AG04450 (cell line): ENCODE results near the gene CHAF1A. TPM values are rescaled to one million over a fixed set of nuclear protein-coding genes. Genes with fewer than 3 reads are reported as not detected.

Experiments used
- CTCF ChIA-PET: fragments of 300-600, 350-600 bp; formaldehyde crosslinking; extraction: SDS; loops from one replicate; lab custom pipeline; 2022; ENCODE audit warnings: antibody characterized with exemption, inconsistent platforms; lab: Charles Lee
- POLR2A ChIA-PET: fragments of 350-600 bp; formaldehyde crosslinking; extraction: SDS; loops from one replicate; lab custom pipeline; 2021; ENCODE audit warnings: antibody characterized with exemption, inconsistent platforms; lab: Yijun Ruan, JAX
- DNase-seq: peaks from one replicate; pipeline ENCODE4 v3.0.0-alpha.2; 2011; ENCODE audit warnings: low read depth, low spot score
- H3K27ac ChIP-seq: one replicate; pipeline ENCODE4 v1.5.1; 2012; ENCODE audit warnings: low read depth, low read length, control low read depth
- H3K27me3 ChIP-seq: one replicate; pipeline ENCODE4 v1.6.0; 2012; ENCODE audit warnings: low read length; ENCODE audit not compliant: control insufficient read depth, insufficient read depth
- H3K4me3 ChIP-seq: 2 replicates; pipeline ENCODE4 v1.5.1; 2011; ENCODE audit warnings: mild to moderate bottlenecking, low read depth, low read length, control low read depth
- H3K9me3 ChIP-seq: 2 replicates; pipeline ENCODE4 v1.5.1; 2012; ENCODE audit warnings: low read length; ENCODE audit not compliant: control insufficient read depth, insufficient read depth
- polyA plus RNA-seq: library from polyadenylated mRNA; depleted of rRNA; stranded (reverse); fragments of >200 nt; gene quantifications from 2 replicates; pipeline ENCODE4 v1.2.3, GENCODE V29; 2011
- TF ChIP-seq, protein P1 (sequence below): IDR thresholded peaks from 2 replicates; pipeline ENCODE4 v1.5.1; 2011; ENCODE audit warnings: low read depth, low read length, control low read depth, inconsistent platforms

Gene CHAF1A
- polyA plus RNA-seq, 1 experiment, result 5.0 TPM

DNA sequence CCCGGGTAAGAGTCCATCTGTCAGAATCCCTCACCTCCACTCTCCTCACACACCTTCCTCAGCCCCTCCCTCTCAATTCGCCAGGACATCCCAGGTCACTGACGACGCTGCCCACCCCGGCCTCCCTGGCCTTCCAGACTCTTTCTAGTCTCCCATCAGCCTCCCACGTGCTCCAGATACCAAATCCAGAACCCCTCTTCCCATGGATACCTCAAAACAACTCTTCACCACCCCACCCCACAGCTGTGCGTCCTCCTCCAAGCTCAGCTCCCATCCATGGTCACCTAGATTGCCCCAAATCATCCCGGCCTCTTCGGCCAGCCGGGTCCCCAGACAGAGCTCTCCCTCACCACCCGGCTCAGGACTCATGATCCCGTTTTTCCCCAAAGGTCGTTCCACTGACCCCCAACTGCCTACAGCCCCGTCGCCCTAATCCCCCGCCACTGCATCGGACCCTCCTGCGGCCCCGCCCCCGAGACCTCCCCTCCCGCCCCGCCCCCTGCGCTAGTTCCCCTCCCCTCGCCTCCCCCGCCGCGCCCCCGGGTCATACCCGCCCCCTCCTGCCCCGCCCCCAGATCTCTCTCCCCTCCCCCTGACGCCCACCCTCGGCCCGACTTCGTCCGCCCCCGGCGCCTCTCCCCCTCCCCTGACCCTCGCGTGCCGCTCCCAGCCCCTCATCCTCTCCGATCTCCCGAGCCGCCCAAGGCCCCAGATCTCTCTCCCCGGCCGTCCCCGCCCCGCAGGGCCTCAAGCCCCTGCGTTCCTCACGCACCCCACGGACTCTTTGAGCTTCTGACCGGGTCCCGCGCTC, 54.6 kb downstream of the CHAF1A start:
- Histone ChIP-seq H3K27me3 (no peaks in the 10 kb centered on the region), H3K9me3 (no peaks in the 10 kb centered on the region; the same call in 1 of the 2 replicates), H3K27ac (peak overlapping the region; percentile 94), H3K4me3 (peak overlapping the region; percentile 84)
- ChIA-PET CTCF (interaction anchor here (0.5 to 1.5 kb wide), 4 partner anchors 18 to 179 kb away, joined by 3 to 6 read pairs (median 4); partner anchors contain the start of gene CHAF1A), POLR2A (interaction anchor here (0.8 to 3.5 kb wide), 8 partner anchors 12 to 153 kb away, joined by 3 to 23 read pairs (median 3); partner anchors contain the start of genes CHAF1A, FSD1 and HDGFL2)
- TF ChIP-seq, protein P1, sequence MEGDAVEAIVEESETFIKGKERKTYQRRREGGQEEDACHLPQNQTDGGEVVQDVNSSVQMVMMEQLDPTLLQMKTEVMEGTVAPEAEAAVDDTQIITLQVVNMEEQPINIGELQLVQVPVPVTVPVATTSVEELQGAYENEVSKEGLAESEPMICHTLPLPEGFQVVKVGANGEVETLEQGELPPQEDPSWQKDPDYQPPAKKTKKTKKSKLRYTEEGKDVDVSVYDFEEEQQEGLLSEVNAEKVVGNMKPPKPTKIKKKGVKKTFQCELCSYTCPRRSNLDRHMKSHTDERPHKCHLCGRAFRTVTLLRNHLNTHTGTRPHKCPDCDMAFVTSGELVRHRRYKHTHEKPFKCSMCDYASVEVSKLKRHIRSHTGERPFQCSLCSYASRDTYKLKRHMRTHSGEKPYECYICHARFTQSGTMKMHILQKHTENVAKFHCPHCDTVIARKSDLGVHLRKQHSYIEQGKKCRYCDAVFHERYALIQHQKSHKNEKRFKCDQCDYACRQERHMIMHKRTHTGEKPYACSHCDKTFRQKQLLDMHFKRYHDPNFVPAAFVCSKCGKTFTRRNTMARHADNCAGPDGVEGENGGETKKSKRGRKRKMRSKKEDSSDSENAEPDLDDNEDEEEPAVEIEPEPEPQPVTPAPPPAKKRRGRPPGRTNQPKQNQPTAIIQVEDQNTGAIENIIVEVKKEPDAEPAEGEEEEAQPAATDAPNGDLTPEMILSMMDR, result no peak
- no peak for DNase-seq

DNA sequence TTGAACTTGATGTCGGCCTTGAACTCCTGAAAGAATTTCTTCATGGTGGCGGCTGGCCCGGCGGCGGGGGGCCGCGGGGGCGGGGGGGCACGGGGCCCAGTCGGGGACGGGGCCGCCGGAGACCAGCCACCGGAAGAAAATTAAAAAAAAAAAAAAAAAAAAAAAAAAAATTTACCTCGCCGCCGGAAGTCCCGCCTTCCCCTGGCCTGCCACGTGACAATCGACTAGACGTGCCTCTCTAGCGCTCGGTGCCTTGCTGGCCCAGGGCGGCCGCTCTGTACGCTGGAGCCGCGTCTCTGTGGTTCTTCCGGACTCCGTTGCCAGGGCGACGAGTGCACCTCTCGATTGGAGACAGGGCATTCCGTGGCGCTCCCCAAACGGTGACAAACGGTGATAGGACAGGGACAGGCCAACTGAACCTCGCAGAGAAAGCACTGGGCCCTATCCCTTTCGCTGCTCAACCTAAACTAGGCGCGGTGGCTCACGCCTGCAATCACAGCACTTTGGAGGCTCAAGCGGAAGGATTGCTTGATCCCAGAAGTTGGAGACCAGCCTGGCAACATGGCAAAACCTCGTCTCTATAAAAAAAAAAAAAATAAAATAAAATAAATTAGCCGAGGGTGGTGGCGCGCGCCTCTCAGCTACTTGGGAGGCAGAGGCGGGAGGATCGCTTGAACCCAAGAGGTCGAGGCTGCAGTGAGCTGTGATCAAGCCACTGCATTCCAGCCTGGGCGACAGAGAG, 55.4 kb downstream of the CHAF1A start, which contains the start of gene UBXN6:
Gene UBXN6, minus strand, starts transcription at position 141 of the 742 bp plus-strand sequence. Its CDS starts 97 bp downstream, at position 44.
- Histone ChIP-seq H3K9me3 (no peaks in the 10 kb centered on the region; the same call in 1 of the 2 replicates), H3K27me3 (no peaks in the 10 kb centered on the region), H3K4me3 (peak within 1 kb of the TSS; percentile 84), H3K27ac (peak within 1 kb of the TSS; percentile 94)
- DNase-seq, result peak; percentile 97
- ChIA-PET CTCF (interaction anchor here (1.1 kb wide), 1 partner anchor 17 kb away, joined by 6 read pairs; no protein-coding TSS in a partner anchor), POLR2A (interaction anchor here (0.7 kb wide), 1 partner anchor 29 kb away, joined by 10 read pairs; no protein-coding TSS in a partner anchor)
- TF ChIP-seq, protein P1, result no peak

DNA sequence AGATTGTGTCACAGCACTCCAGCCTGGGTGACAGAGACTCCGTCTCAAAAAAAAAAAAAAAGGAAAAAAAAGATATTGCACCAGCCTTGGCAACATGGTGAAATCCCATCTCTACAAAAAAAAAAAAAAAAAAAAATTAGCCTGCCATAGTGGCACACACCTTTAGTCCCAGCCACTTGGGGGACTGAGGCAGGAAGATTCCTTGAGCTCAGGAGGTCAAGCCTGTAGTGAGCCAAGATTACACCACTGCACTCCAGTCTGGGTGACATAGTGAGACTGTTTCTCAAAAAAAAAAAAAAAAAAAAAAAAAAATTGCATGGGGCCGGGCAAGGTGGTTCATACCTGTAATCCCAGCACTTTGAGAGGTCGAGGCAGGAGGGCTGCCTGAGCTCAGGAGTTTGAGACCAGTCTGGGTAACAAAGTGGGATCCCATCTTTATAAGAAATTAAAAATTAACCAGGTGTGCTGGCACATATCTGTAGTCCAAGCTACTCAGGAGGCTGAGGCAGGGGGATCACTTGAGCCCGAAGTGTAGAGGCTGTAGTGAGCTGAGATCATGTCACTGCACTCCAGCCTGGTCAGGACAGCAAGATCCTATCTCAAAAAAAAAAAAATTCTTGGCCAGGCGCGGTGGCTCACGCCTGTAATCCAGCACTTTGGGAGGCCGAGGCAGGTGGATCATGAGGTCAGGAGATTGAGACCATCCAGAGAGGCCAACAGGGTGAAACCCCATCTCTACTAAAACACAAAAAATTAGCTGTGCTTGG, 62.6 kb downstream of the CHAF1A start:
- Histone ChIP-seq H3K9me3 (no peaks in the 10 kb centered on the region), H3K27ac (no peak overlapping the region), H3K4me3 (no peak overlapping the region), H3K27me3 (no peaks in the 10 kb centered on the region)
- TF ChIP-seq, protein P1, result no peak
- ChIA-PET CTCF (no interaction called here), POLR2A (no interaction called here)
- DNase-seq, result no peak

DNA sequence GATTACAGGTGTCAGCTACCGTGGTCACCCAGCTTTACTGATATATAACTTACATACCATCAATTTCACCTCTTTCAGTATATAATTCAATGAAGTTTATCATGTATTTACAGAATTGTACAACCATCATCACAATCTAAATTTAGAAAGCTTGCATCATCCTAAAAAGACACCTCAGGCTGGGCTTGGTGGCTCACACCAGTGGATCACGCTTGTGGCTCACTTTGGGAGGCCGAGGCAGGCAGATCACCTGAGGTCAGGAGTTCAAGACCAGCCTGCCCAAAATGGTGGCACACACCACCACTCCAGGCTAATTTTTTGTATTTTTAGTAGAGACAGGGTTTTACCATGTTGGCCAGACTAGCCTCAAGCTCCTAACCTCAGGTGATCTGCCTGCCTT, 65.4 kb downstream of the CHAF1A start:
- Histone ChIP-seq H3K9me3 (peaks cover 3% of the 10 kb centered on the region; the same call in 1 of the 2 replicates), H3K27ac (no peak overlapping the region), H3K27me3 (no peaks in the 10 kb centered on the region), H3K4me3 (no peak overlapping the region)
- POLR2A ChIA-PET, result interaction anchor here (0.5 kb wide), 1 partner anchor 16 kb away, joined by 3 read pairs; no protein-coding TSS in a partner anchor
- no peak for DNase-seq
- CTCF ChIA-PET, result interaction anchor here (1.3 kb wide), 1 partner anchor 55 kb away, joined by 3 read pairs; no protein-coding TSS in a partner anchor
- TF ChIP-seq, protein P1, result no peak
